NCI-H1436 (cell line): ENCODE results near the gene PACC1.
"Not testable (repeated sequence)": the region's sequence is repeated elsewhere in the genome, so short reads cannot be mapped to it uniquely, and the experiment has no call there.

Experiments
- DNase-seq: peaks from one replicate; lab custom pipeline; 2025; lab: John Stamatoyannopoulos, UW

PACC1 gene

DNA sequence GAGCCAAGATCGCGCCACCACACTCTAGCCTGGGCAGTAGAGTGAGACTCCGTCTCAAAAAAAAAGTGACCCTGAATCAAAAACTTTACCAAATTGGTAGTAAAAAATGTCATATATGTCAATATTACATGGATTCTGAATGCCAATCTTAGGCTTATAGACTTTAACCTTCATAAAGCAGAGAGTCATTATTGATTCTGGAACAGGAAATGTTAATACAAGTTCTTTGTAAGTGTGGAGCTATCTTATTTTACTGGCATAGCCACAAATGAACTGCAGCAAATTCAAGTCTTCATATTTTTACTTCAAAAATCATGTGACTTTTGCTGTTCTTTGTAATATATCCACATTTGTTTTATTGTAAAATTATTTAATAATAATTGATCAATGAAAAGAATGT lies 88.1 kb downstream of the PACC1 start:
- DNase-seq, result no peak

DNA sequence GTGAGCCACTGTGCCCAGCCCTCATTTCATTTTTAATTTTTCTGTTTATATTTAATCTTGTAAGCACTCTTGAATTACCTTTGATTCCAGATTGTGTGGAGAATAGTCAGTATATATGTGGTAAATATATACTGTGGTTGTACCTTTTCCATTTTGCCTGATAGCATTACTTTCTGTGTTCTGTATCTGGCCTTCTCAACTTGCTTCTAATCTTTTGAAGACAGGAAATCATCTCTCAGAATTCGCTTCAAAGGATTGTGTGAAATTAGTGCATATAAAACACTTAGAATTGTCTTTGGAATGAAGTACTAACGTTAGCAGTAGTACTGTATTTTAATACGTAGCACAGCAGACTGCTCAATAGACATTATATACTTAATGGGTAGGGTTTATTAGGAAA lies 91.6 kb downstream of the PACC1 start:
- no peak for DNase-seq

DNA sequence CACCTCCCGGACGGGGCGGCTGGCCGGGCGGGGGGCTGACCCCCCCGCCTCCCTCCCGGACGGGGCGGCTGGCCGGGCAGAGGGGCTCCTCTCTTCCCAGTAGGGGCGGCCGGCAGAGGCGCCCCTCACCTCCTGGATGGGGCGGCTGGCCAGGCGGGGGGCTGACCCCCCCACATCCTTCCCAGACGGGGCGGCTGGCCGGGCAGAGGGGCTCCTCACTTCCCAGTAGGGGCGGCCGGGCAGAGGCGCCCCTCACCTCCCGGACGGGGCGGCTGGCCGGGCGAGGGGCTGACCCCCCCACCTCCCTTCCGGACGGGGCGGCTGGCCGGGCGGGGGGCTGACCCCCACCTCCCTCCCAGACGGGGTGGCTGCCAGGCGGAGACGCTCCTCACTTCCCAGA lies 93.7 kb downstream of the PACC1 start:
- not testable (repeated sequence) for DNase-seq

DNA sequence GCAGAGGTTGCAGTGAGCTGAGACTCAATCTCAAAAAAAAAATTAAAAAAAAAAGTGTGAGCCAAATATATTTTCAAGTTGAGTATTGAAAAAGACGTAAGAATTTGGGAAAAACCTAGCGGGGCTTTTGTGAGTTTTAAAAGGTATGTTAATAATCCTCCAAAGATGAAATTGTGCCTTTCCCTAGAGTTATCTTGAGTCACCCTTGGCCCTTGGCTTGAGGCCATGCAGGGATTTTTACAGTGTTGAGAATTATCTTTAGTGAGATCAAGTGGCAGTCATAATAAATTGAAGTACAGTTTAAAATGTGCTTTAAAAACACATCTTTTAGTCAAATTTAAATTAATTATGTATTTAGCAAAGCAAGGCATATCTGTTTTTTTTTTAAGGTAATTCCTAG lies 96.8 kb downstream of the PACC1 start:
- no peak for DNase-seq

DNA sequence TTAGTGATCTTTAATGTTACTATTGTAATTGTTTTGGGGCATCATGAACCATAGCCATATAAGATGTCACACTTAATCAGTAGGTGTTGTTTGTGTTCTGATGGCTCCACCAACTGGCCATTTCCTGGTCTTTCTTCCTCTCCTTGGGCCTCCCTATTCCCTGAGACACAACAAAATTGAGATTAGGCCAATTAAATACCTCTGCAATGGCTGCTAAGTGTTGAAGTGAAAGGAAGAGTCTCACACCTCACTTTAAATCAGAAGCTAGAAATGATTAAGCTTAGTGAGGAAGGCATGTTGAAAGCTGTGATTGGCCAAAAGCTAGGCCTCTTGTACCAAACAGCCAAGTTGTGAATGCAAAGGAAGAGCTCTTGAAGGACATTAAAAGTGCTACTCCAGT lies 98.8 kb downstream of the PACC1 start:
- DNase-seq, result no peak

DNA sequence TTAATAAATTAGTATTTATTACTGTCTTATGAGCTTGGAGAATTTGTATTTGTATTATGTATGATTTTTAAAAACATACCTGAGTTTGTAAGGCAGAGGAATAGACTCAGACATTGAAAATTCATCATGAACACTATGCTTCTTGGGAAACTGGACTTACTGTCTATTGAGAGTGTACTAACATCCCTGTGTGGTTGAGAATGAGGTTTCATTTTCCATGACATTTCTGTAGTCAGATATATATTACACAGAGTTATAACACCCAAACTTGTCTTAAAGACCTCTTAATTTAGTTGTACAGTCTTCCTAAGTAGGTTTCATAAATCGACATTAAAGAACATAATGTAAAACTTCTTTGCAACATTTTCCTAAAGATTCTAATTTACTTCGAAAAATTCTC lies 99.5 kb downstream of the PACC1 start:
- DNase-seq, result no peak
